Panc1 (cell line): ENCODE measurements around the gene TRIM75. TPM values are rescaled to one million over a fixed set of nuclear protein-coding genes. Genes with fewer than 3 reads are reported as not detected.

ENCODE experiments used
- ATAC-seq: fragments of 200-7000 bp; cut with Tn5 transposase; 2 replicates; pipeline ENCODE4 v1.9.1; 2020; ENCODE audit warnings: mild to moderate bottlenecking, moderate library complexity
- BruUV-seq: library from RNA; stranded (reverse); fragments of 400-500 nt; replicated peaks from 2 replicates; lab custom pipeline; 2021; lab: Mats Ljungman, UMichigan
- CTCF ChIA-PET: fragments of 300-600 bp; sonication (Branson Sonifier 250); formaldehyde crosslinking; loops from one replicate; lab custom pipeline; 2022; ENCODE audit warnings: antibody characterized with exemption; lab: Charles Lee
- POLR2A ChIA-PET: fragments of 300-600 bp; sonication (Branson Sonifier 250); formaldehyde crosslinking; loops from one replicate; lab custom pipeline; 2022; ENCODE audit warnings: antibody characterized with exemption; lab: Charles Lee
- DNase-seq: peaks from one replicate; pipeline ENCODE4 v3.0.0-alpha.2; 2010; ENCODE audit warnings: low read depth, low spot score
- H3K27ac ChIP-seq: 2 replicates; pipeline ENCODE4 v1.5.1; 2011; ENCODE audit warnings: mild to moderate bottlenecking, low read length, inconsistent platforms
- H3K27me3 ChIP-seq: fragments of 200-500 bp; sonication (Bioruptor generic); 2 replicates; pipeline ENCODE4 v1.6.0; 2014; ENCODE audit warnings: low read length, inconsistent platforms; ENCODE audit not compliant: control insufficient read depth, insufficient read depth
- H3K36me3 ChIP-seq: fragments of 200-500 bp; sonication (Bioruptor generic); 2 replicates; pipeline ENCODE4 v1.5.1; 2014; ENCODE audit warnings: inconsistent platforms, mild to moderate bottlenecking, low read length, moderate library complexity; ENCODE audit not compliant: control insufficient read depth, insufficient read depth
- H3K4me1 ChIP-seq: 2 replicates; pipeline ENCODE4 v1.5.1; 2011; ENCODE audit warnings: inconsistent platforms, mild to moderate bottlenecking, low read length, moderate library complexity; ENCODE audit not compliant: control insufficient read depth, insufficient read depth
- H3K4me3 ChIP-seq, 2 experiments: 2 replicates each; pipeline ENCODE4 v1.5.1; 2011 to 2012; ENCODE audit warnings: low read depth in 2 of 2, low read length in 2 of 2, mild to moderate bottlenecking in 2 of 2, inconsistent platforms in 1 of 2, moderate library complexity in 1 of 2
- H3K9me3 ChIP-seq: fragments of 200-500 bp; sonication (Bioruptor generic); 2 replicates; pipeline ENCODE4 v1.5.1; 2014; ENCODE audit warnings: low read depth, mild to moderate bottlenecking, inconsistent platforms, low read length, moderate library complexity; ENCODE audit not compliant: control insufficient read depth, insufficient read depth
- CTCF ChIP-seq: fragments of 450-650 bp; IDR thresholded peaks from 2 replicates; pipeline ENCODE4 v1.5.1; 2017; ENCODE audit warnings: mild to moderate bottlenecking
- POLR2AphosphoS5 ChIP-seq: IDR thresholded peaks from 2 replicates; pipeline ENCODE4 v1.6.1; 2012; ENCODE audit warnings: mild to moderate bottlenecking, low read depth, low read length, moderate library complexity
- REST ChIP-seq, 2 experiments: IDR thresholded peaks; 2 replicates each; pipeline ENCODE4 v1.6.1; 2011 to 2012; ENCODE audit warnings: low read depth in 2 of 2, control low read depth in 1 of 2, low read length in 1 of 2, mild to moderate bottlenecking in 1 of 2, moderate library complexity in 1 of 2; ENCODE audit not compliant: insufficient read depth in 1 of 2
- SIN3A ChIP-seq: IDR thresholded peaks from 2 replicates; pipeline ENCODE4 v1.6.1; 2012; ENCODE audit warnings: low read depth, mild to moderate bottlenecking, low read length, moderate library complexity, borderline replicate concordance; ENCODE audit not compliant: insufficient read depth
- TCF7L2 ChIP-seq: IDR thresholded peaks from 2 replicates; pipeline ENCODE4 v1.6.1; 2011; ENCODE audit warnings: mild to moderate bottlenecking, low read depth, low read length, inconsistent platforms
- in situ Hi-C: cut with HindIII; loops from 2 replicates; pipeline ENCODE4 v1.10.0; 2016; ENCODE audit warnings: low sequenced_read_pairs, low pct_unique_long_range_greater_than_20kb
- intact Hi-C: fragments of 100-400 bp; cut with micrococcal nuclease; formaldehyde crosslinking; loops from one replicate; pipeline ENCODE4 v1.10.0; 2022; ENCODE audit not compliant: unreplicated experiment
- total RNA-seq: library from RNA; stranded (reverse); gene quantifications from one replicate; pipeline ENCODE4 v1.2.1, GENCODE V29; 2021; ENCODE audit not compliant: unreplicated experiment

The TRIM75 gene
- total RNA-seq, 1 experiment from 2014 or later: not detected

GRCh38 chr4:165027762-165028402 is 25.8 kb upstream of the TRIM75 start:
- no peaks in the 10 kb centered on the region for H3K36me3 ChIP-seq
- H3K27me3 ChIP-seq: no peaks in the 10 kb centered on the region
- no peaks in the 10 kb centered on the region for H3K9me3 ChIP-seq
- no peak for DNase-seq
- in situ Hi-C loops (no loop called here), intact Hi-C loops (no loop called here)
- no TSS peak for BruUV-seq
- H3K4me3 ChIP-seq: no peak overlapping the region
- no peak for ATAC-seq
- POLR2A ChIA-PET: no interaction called here
- CTCF ChIA-PET: interaction anchor here (0.6 kb wide), 1 partner anchor 292 kb away, joined by 3 read pairs; no protein-coding TSS in a partner anchor
- TF ChIP-seq POLR2AphosphoS5 (no peak), SIN3A (no peak), REST (IDR thresholded peaks at IDR 0.05; ENCODE audit: insufficient read depth in 1 of 2, low read depth in 2 of 2, low read length in 1 of 2) (no peak), TCF7L2 (no peak), CTCF (no peak)
- H3K4me1 ChIP-seq: no peaks in the 10 kb centered on the region
- no peak overlapping the region for H3K27ac ChIP-seq

GRCh38 chr4:165031436-165032211 is 22.0 kb upstream of the TRIM75 start, which contains the start of gene TRIM60:
Gene TRIM60, plus strand, starts transcription at chr4:165031999. Its CDS starts 8,074 bp downstream, at chr4:165040073.
- no TSS peak for BruUV-seq
- Histone ChIP-seq H3K27me3 (no peaks in the 10 kb centered on the region), H3K27ac (no peak within 1 kb of the TSS), H3K36me3 (no peaks in the 10 kb centered on the region), H3K4me1 (no peaks in the 10 kb centered on the region), H3K9me3 (no peaks in the 10 kb centered on the region), H3K4me3 (no peak within 1 kb of the TSS)
- DNase-seq: no peak
- intact Hi-C loops: no loop called here
- CTCF ChIA-PET: no interaction called here
- in situ Hi-C loops: no loop called here
- POLR2A ChIA-PET: no interaction called here
- ATAC-seq: no peak
- no peak for TF ChIP-seq REST (IDR thresholded peaks at IDR 0.05; ENCODE audit: insufficient read depth in 1 of 2, low read depth in 2 of 2, low read length in 1 of 2)
- TF ChIP-seq CTCF: no peak
- TF ChIP-seq TCF7L2: no peak
- TF ChIP-seq POLR2AphosphoS5: no peak
- no peak for TF ChIP-seq SIN3A
